ENCODE measurements around the gene CDC23. TPM values are rescaled to one million over a fixed set of nuclear protein-coding genes. Genes with fewer than 3 reads are reported as not detected.
"Not testable (repeated sequence)": the region's sequence is repeated elsewhere in the genome, so short reads cannot be mapped to it uniquely, and the experiment has no call there.

CDC23 gene, protein sequence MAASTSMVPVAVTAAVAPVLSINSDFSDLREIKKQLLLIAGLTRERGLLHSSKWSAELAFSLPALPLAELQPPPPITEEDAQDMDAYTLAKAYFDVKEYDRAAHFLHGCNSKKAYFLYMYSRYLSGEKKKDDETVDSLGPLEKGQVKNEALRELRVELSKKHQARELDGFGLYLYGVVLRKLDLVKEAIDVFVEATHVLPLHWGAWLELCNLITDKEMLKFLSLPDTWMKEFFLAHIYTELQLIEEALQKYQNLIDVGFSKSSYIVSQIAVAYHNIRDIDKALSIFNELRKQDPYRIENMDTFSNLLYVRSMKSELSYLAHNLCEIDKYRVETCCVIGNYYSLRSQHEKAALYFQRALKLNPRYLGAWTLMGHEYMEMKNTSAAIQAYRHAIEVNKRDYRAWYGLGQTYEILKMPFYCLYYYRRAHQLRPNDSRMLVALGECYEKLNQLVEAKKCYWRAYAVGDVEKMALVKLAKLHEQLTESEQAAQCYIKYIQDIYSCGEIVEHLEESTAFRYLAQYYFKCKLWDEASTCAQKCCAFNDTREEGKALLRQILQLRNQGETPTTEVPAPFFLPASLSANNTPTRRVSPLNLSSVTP
- total RNA-seq = 14.2 TPM

DNA sequence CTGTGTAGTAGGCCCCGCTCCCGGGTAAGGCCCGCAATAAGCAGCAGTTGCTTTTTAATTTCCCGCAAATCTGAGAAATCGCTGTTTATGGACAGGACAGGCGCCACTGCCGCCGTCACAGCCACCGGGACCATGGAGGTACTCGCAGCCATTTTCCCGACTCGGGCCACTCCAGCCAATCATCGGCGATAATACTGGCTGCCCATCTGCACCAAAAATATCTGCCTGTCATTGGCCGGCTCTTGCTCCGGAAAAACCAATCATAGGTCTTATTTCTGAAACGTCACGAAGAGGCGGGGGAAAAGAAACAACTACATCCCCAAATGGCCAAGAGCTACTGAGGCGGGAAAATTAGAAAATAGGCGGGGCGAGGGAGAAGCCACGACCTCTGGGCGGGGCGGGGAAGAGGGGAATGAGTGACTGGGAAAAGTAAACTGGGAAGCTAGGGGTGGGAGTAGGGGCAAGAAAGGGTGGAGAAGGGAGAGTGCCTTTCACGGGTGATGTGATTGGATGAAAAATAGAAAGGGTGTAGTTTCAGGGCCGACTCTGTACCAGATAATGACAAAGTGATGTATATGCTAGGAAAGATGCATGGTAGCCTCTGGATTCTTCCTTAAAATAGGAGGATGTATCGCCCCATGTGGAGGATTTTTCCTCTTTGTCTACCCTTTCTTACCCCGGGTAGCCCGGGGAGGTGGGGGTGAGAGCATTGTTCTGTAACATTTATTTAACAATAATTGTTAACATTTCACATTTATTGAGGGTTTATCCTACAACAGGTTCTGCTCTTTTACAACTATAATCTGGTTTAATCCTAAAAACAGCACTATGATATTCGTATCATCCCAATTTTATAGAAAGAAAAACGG, at the start of gene CDC23:
Gene CDC23 (minus strand): TSS at position 163 of the 869 bp plus-strand sequence. CDS start 11 bp downstream, at position 152.
- Histone ChIP-seq H3K4me1 (peaks cover 18% of the 10 kb centered on the region), H3K36me3 (no peaks in the 10 kb centered on the region), H3K27ac (peak within 1 kb of the TSS; percentile 78), H3K4me3 (peak within 1 kb of the TSS; percentile 91 to 97), H3K9me3 (no peaks in the 10 kb centered on the region), H3K27me3 (no peaks in the 10 kb centered on the region)
- DNase-seq (ENCODE audit: extremely low spot score in 2 of 2) = peak in 1 of 2 donors; percentile 97
- peak; percentile 86 to 96 for TF ChIP-seq POLR2AphosphoS5 (IDR thresholded peaks at IDR 0.05; ENCODE audit: insufficient read depth in 1 of 2, low read depth in 1 of 2)
- peak in 1 of 2 donors; percentile 32 for TF ChIP-seq POLR2A (IDR thresholded peaks at IDR 0.05)
- TF ChIP-seq, protein P1, sequence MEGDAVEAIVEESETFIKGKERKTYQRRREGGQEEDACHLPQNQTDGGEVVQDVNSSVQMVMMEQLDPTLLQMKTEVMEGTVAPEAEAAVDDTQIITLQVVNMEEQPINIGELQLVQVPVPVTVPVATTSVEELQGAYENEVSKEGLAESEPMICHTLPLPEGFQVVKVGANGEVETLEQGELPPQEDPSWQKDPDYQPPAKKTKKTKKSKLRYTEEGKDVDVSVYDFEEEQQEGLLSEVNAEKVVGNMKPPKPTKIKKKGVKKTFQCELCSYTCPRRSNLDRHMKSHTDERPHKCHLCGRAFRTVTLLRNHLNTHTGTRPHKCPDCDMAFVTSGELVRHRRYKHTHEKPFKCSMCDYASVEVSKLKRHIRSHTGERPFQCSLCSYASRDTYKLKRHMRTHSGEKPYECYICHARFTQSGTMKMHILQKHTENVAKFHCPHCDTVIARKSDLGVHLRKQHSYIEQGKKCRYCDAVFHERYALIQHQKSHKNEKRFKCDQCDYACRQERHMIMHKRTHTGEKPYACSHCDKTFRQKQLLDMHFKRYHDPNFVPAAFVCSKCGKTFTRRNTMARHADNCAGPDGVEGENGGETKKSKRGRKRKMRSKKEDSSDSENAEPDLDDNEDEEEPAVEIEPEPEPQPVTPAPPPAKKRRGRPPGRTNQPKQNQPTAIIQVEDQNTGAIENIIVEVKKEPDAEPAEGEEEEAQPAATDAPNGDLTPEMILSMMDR (IDR thresholded peaks at IDR 0.05) = no peak
- intact Hi-C loops (cut with DNase I) = no loop called here

DNA sequence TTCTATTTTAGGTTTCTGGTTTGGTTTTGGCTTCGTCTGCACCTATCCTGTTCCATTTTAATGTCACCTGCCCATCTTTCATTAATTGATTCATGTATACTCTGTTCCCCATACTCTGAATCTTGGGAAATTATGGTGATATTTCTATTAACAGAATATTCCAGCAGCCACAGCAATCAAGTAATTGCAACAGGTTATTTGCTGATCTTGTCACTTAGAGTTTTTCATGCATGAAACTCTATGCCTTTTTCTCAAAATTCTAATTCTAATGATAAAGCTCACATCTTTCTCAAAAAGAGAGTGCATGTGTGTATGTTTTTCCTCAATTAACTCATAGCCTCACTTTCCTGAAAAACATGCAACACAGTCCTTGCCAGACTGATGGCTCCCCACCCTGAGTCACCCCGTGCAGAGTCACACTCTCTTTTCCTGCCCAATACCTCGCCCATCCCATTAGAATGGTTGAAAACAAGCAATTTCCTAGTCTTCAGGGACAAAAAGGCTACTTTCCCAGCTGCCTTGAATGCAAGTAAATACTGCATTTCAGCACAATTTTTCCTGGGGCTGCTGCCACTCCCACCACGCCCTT, 45.7 kb upstream of the CDC23 start:
- intact Hi-C loops (cut with DNase I) = no loop called here
- no peak for TF ChIP-seq POLR2AphosphoS5 (IDR thresholded peaks at IDR 0.05; ENCODE audit: insufficient read depth in 1 of 2, low read depth in 1 of 2)
- TF ChIP-seq POLR2A (IDR thresholded peaks at IDR 0.05) = no peak
- TF ChIP-seq, protein P1 (IDR thresholded peaks at IDR 0.05) = no peak
- Histone ChIP-seq H3K9me3 (no peaks in the 10 kb centered on the region), H3K27ac (no peak overlapping the region), H3K36me3 (no peaks in the 10 kb centered on the region), H3K27me3 (no peaks in the 10 kb centered on the region), H3K4me1 (no peaks in the 10 kb centered on the region), H3K4me3 (no peak overlapping the region)
- no peak for DNase-seq (ENCODE audit: extremely low spot score in 2 of 2)

DNA sequence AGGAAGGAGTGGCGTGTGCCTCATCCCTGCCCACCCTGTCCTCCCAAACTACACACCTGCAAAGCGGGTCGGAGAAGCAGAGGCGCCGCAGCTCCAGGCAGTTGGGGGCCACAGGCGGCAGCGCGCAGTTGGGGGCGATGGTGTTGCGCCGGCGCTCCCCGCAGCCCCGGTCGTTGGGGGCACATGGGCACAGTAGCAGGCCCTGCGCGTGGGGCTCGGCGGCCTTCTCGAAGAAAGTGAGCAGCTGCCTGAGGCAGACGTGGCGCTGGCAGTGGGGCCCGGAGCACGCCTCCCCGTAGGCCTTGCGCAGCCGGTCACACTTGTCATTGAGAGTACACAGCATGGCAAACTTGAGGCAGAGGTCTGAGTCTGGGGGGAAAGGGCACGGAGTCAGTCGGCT, 44.5 kb upstream of the CDC23 start:
- Histone ChIP-seq H3K27ac (no peak overlapping the region), H3K36me3 (no peaks in the 10 kb centered on the region), H3K9me3 (no peaks in the 10 kb centered on the region), H3K4me3 (no peak overlapping the region), H3K4me1 (no peaks in the 10 kb centered on the region), H3K27me3 (no peaks in the 10 kb centered on the region)
- intact Hi-C loops (cut with DNase I) = no loop called here
- DNase-seq (ENCODE audit: extremely low spot score in 2 of 2) = no peak
- TF ChIP-seq POLR2AphosphoS5 (IDR thresholded peaks at IDR 0.05; ENCODE audit: insufficient read depth in 1 of 2, low read depth in 1 of 2) (no peak), POLR2A (IDR thresholded peaks at IDR 0.05) (no peak)
- TF ChIP-seq, protein P1 (IDR thresholded peaks at IDR 0.05) = no peak

DNA sequence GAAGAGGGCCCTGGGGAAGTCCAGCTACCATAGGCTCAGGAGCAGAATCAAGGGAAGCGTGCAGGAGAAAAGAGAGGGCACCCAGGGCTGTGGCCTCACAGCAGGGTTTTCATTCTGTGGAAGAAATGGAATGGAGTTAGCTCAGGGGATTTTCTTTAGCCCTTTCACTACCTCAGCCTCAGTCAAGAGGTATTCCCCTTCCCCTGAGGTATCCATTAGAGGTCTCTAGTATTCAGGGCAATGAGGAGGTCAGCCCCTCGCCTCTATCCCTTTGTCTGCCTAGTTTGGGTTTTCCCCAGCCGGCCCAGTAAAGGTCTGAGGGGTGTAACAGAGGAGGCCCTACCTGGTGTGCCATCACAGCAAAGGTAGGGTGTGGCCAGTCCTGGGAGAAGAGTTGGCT, 39.8 kb upstream of the CDC23 start:
- H3K9me3 ChIP-seq = no peaks in the 10 kb centered on the region
- no peaks in the 10 kb centered on the region for H3K27me3 ChIP-seq
- H3K4me1 ChIP-seq = no peaks in the 10 kb centered on the region
- TF ChIP-seq POLR2A (IDR thresholded peaks at IDR 0.05) (no peak), POLR2AphosphoS5 (IDR thresholded peaks at IDR 0.05; ENCODE audit: insufficient read depth in 1 of 2, low read depth in 1 of 2) (no peak)
- TF ChIP-seq, protein P1 (IDR thresholded peaks at IDR 0.05) = no peak
- H3K4me3 ChIP-seq = no peak overlapping the region
- DNase-seq (ENCODE audit: extremely low spot score in 2 of 2) = no peak
- H3K27ac ChIP-seq = no peak overlapping the region
- intact Hi-C loops (cut with DNase I) = no loop called here
- H3K36me3 ChIP-seq = no peaks in the 10 kb centered on the region

DNA sequence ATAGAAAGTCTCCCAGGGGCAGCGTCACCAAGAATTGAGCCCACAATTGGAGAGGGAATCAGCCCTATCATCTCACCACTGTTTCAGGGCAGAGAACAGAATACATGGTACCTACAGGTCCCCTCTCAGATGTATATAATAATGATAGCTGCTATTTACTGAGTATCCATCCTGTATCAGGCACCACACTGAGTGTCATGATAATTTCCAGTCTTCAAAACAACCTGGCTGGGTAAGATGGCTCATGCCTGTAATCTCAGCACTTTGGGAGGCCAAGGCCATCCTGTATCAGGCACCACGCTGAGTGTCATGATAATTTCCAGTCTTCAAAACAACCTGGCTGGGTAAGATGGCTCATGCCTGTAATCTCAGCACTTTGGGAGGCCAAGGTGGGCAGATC, 34.7 kb upstream of the CDC23 start:
- H3K27me3 ChIP-seq; H3K4me3 ChIP-seq; H3K36me3 ChIP-seq; H3K9me3 ChIP-seq; H3K27ac ChIP-seq; intact Hi-C loops (cut with DNase I); DNase-seq (ENCODE audit: extremely low spot score in 2 of 2); H3K4me1 ChIP-seq: not testable (repeated sequence)
